Ovary (tissue), 9 donors: ENCODE measurements around the gene PEPD. TPM values are rescaled to one million over a fixed set of nuclear protein-coding genes. Genes with fewer than 3 reads are reported as not detected.

Experiments used
- DNase-seq, 5 donors: peaks; one replicate each; pipeline ENCODE4 v3.0.0-alpha.2; 2019 to 2020
- H3K27ac ChIP-seq, 2 donors: fragments of 200-600 bp; one replicate each; pipeline versions ENCODE4 v1.5.1 to v1.8.0; 2019 to 2022
- H3K27me3 ChIP-seq: fragments of 200-600 bp; one replicate; pipeline ENCODE4 v1.8.0; 2022
- H3K36me3 ChIP-seq: fragments of 200-600 bp; sonication (generic); one replicate; pipeline ENCODE4 v1.5.1; 2019
- H3K4me1 ChIP-seq: one replicate; pipeline ENCODE4 v1.8.1; 2013; ENCODE audit warnings: mild to moderate bottlenecking, moderate library complexity; ENCODE audit not compliant: insufficient read depth
- H3K4me3 ChIP-seq: fragments of 200-600 bp; sonication (generic); one replicate; pipeline ENCODE4 v1.5.1; 2017
- H3K9me3 ChIP-seq, 2 donors: fragments of 200-600 bp in 1 of 2; sonication (generic) in 1 of 2; one replicate each; pipeline versions ENCODE4 v1.5.1 to v1.8.1; 2013 to 2019; ENCODE audit warnings: mild to moderate bottlenecking in 1 of 2, moderate library complexity in 1 of 2
- CTCF ChIP-seq, 3 donors: fragments of 450-650 bp in 2 of 3; fragments of 200-600 bp in 1 of 3; IDR thresholded peaks; one replicate each; pipeline versions ENCODE4 v1.5.1 to v1.8.0; 2016 to 2022; ENCODE audit warnings: antibody characterized with exemption in 3 of 3, mild to moderate bottlenecking in 1 of 3
- EP300 ChIP-seq: sonication (generic); formaldehyde crosslinking; IDR thresholded peaks from one replicate; pipeline ENCODE4 v1.6.1; 2017; ENCODE audit warnings: antibody characterized with exemption
- POLR2A ChIP-seq: fragments of 450-650 bp; IDR thresholded peaks from one replicate; pipeline ENCODE4 v1.6.1; 2017; ENCODE audit warnings: antibody characterized with exemption, mild to moderate bottlenecking, moderate library complexity
- WGBS, 3 donors: extraction: QIAGEN DNeasy Blood & Tissue Kit in 1 of 3; methylation state at CpG; one replicate each; pipeline versions ENCODE4 v1.1.5 to v1.1.7; 2013 to 2017; 5-methylcytosine and 5-hydroxymethylcytosine counted together
- intact Hi-C, 4 donors: fragments of 100-400 bp; cut with DNase I; formaldehyde crosslinking; loops; one replicate each; pipeline versions ENCODE4 v1.11.0 to v1.15.1; 2022 to 2023
- polyA plus RNA-seq, 2 donors: library from polyadenylated mRNA; stranded (reverse); fragments of 200-250 nt in 1 of 2; fragments of 350-450 nt in 1 of 2; fragmentation: Illumina TruSeq in 1 of 2; extraction: RNeasy Lipid Tissue Mini Kit (QIAGEN cat#74804) in 1 of 2; gene quantifications; one replicate each; pipeline ENCODE4 v1.2.3, GENCODE V29; 2013 to 2014
- total RNA-seq, 7 donors: library from RNA; depleted of rRNA in 2 of 7; stranded (reverse); fragments of >200 nt in 2 of 7; fragmentation: NEBNext Ultra II Directional in 3 of 7; extraction: Animal tissue kit (Norgen Biotek cat#: 25700) in 3 of 7; gene quantifications; one replicate each; pipeline versions ENCODE4 v1.1.0 to v1.2.4, GENCODE V29; 2016 to 2023
- donor health status: DM: no; HTN: no; CAD: no; lungs with moderate emphysema.
- donor health status: DM: no; HTN: no; CAD: no.
- donor health status: Bipolar disorder and iron deficiency.
- donor health status: DM: yes; HTN: yes; CAD: no.
- donor health status: DM: no; HTN: no; CAD: no.
- donor health status: DM: yes; HTN: yes; CAD: no.

Gene PEPD
- total and polyA plus RNA-seq, 9 donors, result 38.7 to 66.9 (median 58.9) TPM

DNA sequence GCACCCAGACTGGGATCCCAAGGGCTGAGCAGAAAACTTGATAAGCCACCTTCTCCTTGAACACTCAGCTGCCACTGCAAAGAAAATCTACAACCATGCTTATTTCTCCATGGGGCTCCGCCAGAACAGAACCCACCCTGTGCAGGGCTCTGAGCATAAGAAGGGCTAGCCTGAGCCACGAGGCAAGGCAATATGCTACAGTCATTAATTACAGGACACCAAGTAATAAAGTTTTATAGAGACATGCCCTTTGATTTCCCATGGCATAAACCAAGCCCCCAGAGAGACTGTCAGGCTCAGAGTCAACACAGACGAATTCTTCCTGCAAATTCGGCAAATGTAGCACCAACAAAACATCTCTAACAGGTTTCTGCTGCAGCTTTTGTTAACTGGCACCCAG, 5.7 kb downstream of the PEPD start:
- no peak for TF ChIP-seq CTCF (IDR thresholded peaks at IDR 0.05)
- no peak for TF ChIP-seq POLR2A
- no peak for TF ChIP-seq EP300
- intact Hi-C loops, result no loop called here
- Histone ChIP-seq H3K27ac (no peak overlapping the region), H3K4me1 (peaks cover 2% of the 10 kb centered on the region), H3K36me3 (no peaks in the 10 kb centered on the region), H3K9me3 (no peaks in the 10 kb centered on the region), H3K27me3 (no peaks in the 10 kb centered on the region), H3K4me3 (no peak overlapping the region)
- DNase-seq, result no peak
- WGBS, 3 donors, result 52 to 69% (median 68%) methylated on average over 4 of the region's 4 CpGs

- Histone ChIP-seq H3K36me3 (no peaks in the 10 kb centered on the region), H3K4me3 (no peak overlapping the region), H3K27me3 (no peaks in the 10 kb centered on the region), H3K4me1 (no peaks in the 10 kb centered on the region), H3K9me3 (no peaks in the 10 kb centered on the region), H3K27ac (no peak overlapping the region)
- TF ChIP-seq EP300 (no peak), CTCF (IDR thresholded peaks at IDR 0.05) (no peak), POLR2A (no peak)
- intact Hi-C loops, result no loop called here
- 75 to 77% (median 75%) methylated on average over 25 of the region's 25 CpGs for WGBS, 3 donors
- no peak for DNase-seq
Observed at GRCh38 chr19:33514885-33515551, 6.6 kb downstream of the PEPD start.

DNA sequence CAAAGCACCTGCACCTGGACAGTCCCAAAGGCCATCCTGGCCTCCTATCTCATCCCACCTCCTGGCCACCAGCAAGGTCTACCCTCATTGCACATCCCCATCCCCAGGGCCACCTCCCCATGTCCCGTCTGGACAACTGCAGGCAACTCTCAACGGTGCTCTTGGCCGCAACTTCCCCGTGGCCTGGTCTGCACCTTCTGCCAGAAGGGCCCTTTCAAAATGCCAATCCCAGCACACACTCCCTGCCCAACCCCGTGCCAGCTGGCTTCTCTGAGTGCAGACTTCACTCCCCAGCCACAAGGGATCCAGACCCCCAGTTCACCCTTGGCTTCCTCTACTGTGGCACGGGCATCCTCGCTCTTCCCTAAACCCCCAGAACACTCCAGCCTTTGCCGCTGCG, 8.2 kb downstream of the PEPD start:
- 94 to 98% (median 96%) methylated on average over 9 of the region's 9 CpGs for WGBS, 3 donors

DNA sequence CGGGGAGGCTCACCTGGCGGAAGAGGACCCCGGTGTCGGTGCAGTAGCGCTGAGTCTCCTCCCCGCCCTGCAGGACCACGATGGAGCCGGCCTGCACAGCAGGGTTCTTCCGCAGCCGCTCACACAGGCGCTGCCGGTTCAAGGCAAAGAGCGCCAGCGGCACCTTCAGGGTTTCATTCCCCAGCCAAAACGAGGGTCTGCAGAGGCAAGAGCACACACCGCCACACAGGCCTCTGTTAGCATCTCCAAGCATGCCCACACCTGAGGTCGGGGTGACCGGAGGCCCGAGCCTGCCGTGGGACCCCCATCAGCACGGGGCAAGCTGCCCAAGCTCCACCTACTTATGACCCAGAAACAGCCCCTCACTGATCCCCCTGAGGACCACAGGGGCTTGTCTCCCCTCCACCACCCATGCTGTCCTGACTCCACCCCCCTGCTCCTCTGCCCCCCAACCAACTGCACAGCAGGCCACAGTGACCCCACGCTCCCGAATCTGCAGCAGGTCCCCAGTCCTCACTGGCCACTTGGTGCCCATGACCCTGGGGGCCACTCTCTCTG, 8.9 kb downstream of the PEPD start:
- 88 to 91% (median 90%) methylated on average over 18 to 23 of the region's 23 CpGs for WGBS, 3 donors
- H3K36me3 ChIP-seq, result no peaks in the 10 kb centered on the region
- H3K4me3 ChIP-seq, result no peak overlapping the region
- TF ChIP-seq CTCF (IDR thresholded peaks at IDR 0.05) (no peak), POLR2A (no peak), EP300 (no peak)
- H3K27ac ChIP-seq, result no peak overlapping the region
- DNase-seq, result no peak
- no peaks in the 10 kb centered on the region for H3K9me3 ChIP-seq
- intact Hi-C loops, result no loop called here
- no peaks in the 10 kb centered on the region for H3K27me3 ChIP-seq
- H3K4me1 ChIP-seq, result no peaks in the 10 kb centered on the region

More for the DNA sequence above, 8.2 kb downstream of the PEPD start:
- Histone ChIP-seq H3K9me3 (no peaks in the 10 kb centered on the region), H3K4me3 (no peak overlapping the region), H3K27me3 (no peaks in the 10 kb centered on the region), H3K27ac (no peak overlapping the region), H3K4me1 (no peaks in the 10 kb centered on the region), H3K36me3 (no peaks in the 10 kb centered on the region)
- TF ChIP-seq CTCF (IDR thresholded peaks at IDR 0.05) (no peak), EP300 (no peak), POLR2A (no peak)
- intact Hi-C loops, result no loop called here
- no peak for DNase-seq
